ENCODE data around the gene LTBP2. TPM values are rescaled to one million over a fixed set of nuclear protein-coding genes. Genes with fewer than 3 reads are reported as not detected.

LTBP2 gene
- 7.1 to 16.0 TPM (median 10.2 TPM) in 5 replicates for total RNA-seq (2022; extraction: Qiagen RNA extraction; ENCODE audit: low read depth)

GRCh38 chr14:74611650-74612349, at the start of gene LTBP2:
Gene LTBP2 (minus strand): TSS chr14:74612237. CDS start chr14:74611944, 293 bp downstream.

GRCh38 chr14:74493343-74494261, 118.4 kb downstream of the LTBP2 start, which contains the start of gene ISCA2:
Gene ISCA2 (plus strand): TSS chr14:74493765. CDS start chr14:74493775, 10 bp downstream.

DNA sequence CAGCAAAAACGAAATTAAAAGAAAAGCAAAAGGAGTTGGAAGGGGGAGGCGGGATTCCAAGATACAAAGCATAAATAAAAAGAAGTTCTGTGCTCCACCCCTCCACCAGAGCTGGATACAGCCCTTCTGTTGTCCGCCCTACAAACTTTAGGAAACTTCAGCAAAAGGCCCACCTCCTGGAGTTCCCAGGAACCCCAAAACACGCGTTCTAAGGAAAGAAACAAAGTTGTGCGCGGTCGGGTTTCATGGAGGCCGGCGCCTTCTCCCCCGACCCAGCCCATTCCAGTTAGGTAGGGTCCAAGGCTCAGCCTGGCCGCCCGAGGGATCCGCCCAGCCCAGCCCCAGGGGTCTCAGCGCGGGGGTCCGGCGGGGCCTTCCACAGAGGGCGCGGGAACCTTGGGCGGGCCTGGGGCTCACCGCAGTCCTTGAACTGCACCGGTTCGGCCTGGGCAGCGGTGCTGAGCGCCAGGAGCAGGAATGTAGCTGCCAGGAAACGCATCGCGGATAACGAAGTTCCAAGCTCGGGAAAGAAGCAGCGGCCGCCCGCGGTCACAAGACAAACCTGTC, 119.2 kb downstream of the LTBP2 start, which contains the start of gene NPC2:
Gene NPC2 (minus strand): TSS at position 530 of the 567 bp plus-strand sequence. CDS start 31 bp downstream, at position 499.

Other genes starting within 250 kb of the LTBP2 start
- not detected in 5 replicates for gene SYNDIG1L, start 186.0 kb downstream of the LTBP2 start, total RNA-seq (2022; extraction: Qiagen RNA extraction; ENCODE audit: low read depth)
- gene NPC2, start 118.9 kb downstream of the LTBP2 start, total RNA-seq (2022; extraction: Qiagen RNA extraction; ENCODE audit: low read depth): 214 to 262 TPM (median 229 TPM) in 5 replicates
- gene ISCA2, start 118.5 kb downstream of the LTBP2 start, total RNA-seq (2022; extraction: Qiagen RNA extraction; ENCODE audit: low read depth): 34.6 to 44.6 TPM (median 38.4 TPM) in 5 replicates
- 21.4 to 29.5 TPM (median 25.1 TPM) in 5 replicates for gene AREL1, start 100.8 kb upstream of the LTBP2 start, total RNA-seq (2022; extraction: Qiagen RNA extraction; ENCODE audit: low read depth)
- 48.8 to 83.4 TPM (median 50.3 TPM) in 5 replicates for gene FCF1, start 100.9 kb upstream of the LTBP2 start, total RNA-seq (2022; extraction: Qiagen RNA extraction; ENCODE audit: low read depth)
- gene YLPM1, start 151.1 kb upstream of the LTBP2 start, total RNA-seq (2022; extraction: Qiagen RNA extraction; ENCODE audit: low read depth): 37.5 to 43.7 TPM (median 41.8 TPM) in 5 replicates